Kidney epithelial cell (primary cell): Measurements from ENCODE around the gene PHLDB1. TPM values are rescaled to one million over a fixed set of nuclear protein-coding genes. Genes with fewer than 3 reads are reported as not detected.

Experiments
- DNase-seq: peaks from one replicate; pipeline ENCODE4 v3.0.0-alpha.2; 2010; ENCODE audit warnings: low read depth
- H3K27me3 ChIP-seq: 2 replicates; pipeline ENCODE4 v1.6.0; 2011; ENCODE audit warnings: low read length; ENCODE audit not compliant: control insufficient read depth, insufficient read depth
- H3K36me3 ChIP-seq: 2 replicates; pipeline ENCODE4 v1.5.1; 2011; ENCODE audit warnings: low read length; ENCODE audit not compliant: control insufficient read depth, insufficient read depth
- H3K4me3 ChIP-seq: 2 replicates; pipeline ENCODE4 v1.5.1; 2011; ENCODE audit warnings: low read depth, mild to moderate bottlenecking, control low read depth, low read length
- total RNA-seq: library from RNA; depleted of rRNA; stranded (reverse); fragments of >200 nt; gene quantifications from 2 replicates; pipeline ENCODE4 v1.2.3, GENCODE V29; 2015
- TF ChIP-seq, protein P1 (sequence below): IDR thresholded peaks from 2 replicates; pipeline ENCODE4 v1.5.1; 2011; ENCODE audit warnings: mild to moderate bottlenecking, moderate library complexity, low read length, control low read depth, inconsistent platforms; ENCODE audit not compliant: insufficient read depth, poor library complexity, severe bottlenecking

PHLDB1 gene
- total RNA-seq, 1 donor from 2014 or later = 107 TPM

DNA sequence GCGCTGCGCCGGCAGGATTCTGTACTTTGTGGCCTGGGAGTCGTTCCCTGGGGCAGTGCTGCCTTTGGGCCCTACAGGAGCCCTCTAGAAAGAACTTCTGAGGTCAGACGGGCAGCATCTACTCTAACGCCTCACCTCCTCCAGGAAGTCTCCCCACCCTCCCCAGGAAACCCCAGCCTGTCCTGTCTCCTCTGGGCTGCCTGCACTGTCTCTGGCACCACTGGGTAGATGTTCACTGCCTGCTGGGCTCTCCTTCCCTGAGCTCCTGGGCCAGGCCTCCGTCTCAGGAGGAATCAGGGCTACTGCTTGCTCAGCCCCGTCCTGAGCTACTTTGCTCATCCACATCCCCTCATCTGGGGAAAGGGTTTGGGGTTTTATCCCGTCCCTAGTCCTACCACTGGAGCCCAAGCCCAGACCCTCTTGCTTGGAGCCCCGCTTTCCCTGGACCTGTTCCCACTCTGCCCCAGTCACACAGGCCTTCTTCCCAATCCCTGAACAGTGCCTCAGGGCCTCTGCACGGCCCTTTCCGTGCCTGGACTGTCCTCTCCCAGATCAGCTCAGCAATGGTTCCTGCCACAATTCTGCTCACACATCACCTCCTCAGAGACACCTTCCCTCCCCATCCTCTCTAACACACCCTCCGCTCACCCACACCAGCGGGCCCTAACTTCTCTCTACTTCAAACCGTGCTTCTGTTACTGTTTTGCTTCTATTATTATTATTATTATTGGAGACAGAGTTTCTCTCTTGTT, 83.3 kb downstream of the PHLDB1 start:
- DNase-seq = no peak
- Histone ChIP-seq H3K4me3 (no peak overlapping the region), H3K27me3 (no peaks in the 10 kb centered on the region), H3K36me3 (no peaks in the 10 kb centered on the region)
- TF ChIP-seq, protein P1, sequence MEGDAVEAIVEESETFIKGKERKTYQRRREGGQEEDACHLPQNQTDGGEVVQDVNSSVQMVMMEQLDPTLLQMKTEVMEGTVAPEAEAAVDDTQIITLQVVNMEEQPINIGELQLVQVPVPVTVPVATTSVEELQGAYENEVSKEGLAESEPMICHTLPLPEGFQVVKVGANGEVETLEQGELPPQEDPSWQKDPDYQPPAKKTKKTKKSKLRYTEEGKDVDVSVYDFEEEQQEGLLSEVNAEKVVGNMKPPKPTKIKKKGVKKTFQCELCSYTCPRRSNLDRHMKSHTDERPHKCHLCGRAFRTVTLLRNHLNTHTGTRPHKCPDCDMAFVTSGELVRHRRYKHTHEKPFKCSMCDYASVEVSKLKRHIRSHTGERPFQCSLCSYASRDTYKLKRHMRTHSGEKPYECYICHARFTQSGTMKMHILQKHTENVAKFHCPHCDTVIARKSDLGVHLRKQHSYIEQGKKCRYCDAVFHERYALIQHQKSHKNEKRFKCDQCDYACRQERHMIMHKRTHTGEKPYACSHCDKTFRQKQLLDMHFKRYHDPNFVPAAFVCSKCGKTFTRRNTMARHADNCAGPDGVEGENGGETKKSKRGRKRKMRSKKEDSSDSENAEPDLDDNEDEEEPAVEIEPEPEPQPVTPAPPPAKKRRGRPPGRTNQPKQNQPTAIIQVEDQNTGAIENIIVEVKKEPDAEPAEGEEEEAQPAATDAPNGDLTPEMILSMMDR = no peak

DNA sequence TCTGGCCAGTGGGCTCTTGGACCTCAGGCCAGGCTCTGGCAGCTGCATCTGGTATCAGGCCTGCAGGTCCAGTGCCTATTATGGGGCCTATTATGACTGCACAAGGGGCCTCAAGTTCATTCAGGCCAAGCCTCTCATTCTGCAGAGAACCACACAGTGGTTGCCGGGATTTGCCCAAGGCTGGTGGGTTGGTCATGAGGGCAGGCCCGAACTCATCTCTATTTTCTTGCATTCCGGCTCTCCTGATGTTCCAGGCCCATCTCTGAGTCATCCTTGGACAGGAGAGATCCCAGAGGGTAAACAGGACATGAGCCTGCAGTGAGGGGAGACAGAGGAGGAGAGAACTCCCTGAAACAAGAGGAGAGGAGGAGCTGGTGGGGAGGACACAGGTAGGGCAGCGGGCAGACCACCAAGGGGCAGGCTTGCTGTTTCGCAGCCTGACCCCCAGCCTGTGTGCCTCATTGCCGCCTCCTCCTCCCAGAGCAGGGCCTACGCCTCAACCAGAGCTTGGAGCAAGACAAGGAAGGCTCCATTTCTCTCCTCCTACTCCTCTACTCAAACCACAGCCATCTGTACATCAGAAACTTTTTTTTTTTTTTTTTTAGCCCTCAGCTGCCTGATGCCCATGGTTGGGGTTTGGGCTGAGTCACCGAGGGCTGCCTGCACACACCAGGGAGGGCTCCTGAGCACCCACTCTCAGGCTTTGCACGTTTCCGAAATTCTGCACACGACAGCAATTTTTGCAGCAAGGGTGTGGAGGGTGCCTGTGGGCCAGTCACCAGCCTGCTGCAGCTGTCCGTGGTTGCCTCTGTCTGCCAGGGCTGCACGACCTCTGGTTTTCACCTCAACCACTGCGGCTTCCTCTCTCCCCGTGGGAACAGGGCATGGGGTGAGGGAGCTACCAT, 84.8 kb downstream of the PHLDB1 start:
- DNase-seq = no peak
- TF ChIP-seq, protein P1 = no peak
- Histone ChIP-seq H3K27me3 (no peaks in the 10 kb centered on the region), H3K36me3 (no peaks in the 10 kb centered on the region), H3K4me3 (no peak overlapping the region)

DNA sequence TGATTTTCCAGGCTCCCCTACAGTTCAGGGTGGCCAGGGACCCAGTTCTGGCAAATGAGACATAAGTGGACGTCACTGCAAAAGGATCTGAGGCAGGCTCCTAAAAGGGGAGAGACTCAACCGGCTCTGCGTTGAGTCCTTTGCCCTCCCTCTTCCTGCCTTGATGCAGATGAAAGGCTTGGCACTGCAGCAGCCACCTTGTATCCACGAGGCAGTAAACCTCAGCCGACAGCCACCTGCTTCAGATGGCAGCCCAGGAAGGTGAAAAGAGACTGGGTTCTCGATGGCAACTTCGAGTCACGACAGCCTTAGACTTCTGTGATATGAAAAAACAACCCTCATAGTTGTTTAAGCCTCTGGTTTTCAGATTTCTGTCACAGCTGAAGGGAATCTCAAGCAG, 86.8 kb downstream of the PHLDB1 start:
- H3K36me3 ChIP-seq = no peaks in the 10 kb centered on the region
- no peak for DNase-seq
- TF ChIP-seq, protein P1 = no peak
- H3K4me3 ChIP-seq = no peak overlapping the region
- H3K27me3 ChIP-seq = no peaks in the 10 kb centered on the region

DNA sequence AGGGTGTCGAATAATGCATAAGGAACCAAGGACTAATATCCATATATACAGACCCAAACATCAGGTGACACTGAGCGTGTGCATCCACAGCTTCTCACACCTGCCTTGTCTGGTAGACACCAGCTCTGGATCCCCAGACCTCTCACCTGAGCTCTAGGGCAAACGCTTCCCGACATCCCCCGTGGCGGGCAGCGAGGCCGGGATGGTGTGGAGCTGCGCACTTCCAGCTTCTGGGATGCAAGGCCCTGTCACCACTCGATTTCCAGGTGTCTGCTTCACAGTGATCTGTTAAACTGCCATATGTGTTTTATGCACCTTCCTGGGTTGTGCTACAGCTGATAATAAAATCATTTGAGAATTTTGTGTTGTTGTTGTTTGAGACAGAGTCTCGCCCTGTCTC, 87.4 kb downstream of the PHLDB1 start:
- H3K27me3 ChIP-seq = no peaks in the 10 kb centered on the region
- no peak overlapping the region for H3K4me3 ChIP-seq
- no peak for DNase-seq
- no peaks in the 10 kb centered on the region for H3K36me3 ChIP-seq
- TF ChIP-seq, protein P1 = no peak

DNA sequence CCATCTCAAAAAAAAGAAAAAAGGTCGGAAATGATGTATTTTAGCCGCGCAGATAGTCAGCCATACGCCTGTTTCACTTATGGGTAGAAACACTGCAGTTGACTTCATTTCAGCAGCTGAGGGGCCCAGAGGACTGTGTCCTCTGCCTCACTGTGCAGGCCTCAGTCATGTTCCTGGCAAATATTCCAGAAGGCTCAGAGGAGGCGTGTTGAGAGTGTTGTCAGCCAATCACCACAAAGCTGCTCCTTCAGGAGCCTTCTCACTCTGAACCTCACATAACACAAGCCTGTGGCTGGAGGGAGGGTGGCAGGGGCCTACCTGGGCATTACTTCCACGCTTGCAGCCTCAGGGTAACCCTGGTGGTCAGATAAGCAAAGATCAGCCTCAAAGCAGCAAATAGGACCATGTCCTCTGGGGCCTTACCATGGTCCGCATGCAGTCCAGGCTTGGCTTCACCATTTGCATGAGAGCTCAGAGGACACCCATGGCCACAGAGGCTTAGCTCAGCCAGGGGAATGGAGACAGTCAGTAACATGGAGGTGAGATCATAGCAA, 89.3 kb downstream of the PHLDB1 start:
- DNase-seq = no peak
- Histone ChIP-seq H3K36me3 (no peaks in the 10 kb centered on the region), H3K27me3 (no peaks in the 10 kb centered on the region), H3K4me3 (no peak overlapping the region)
- TF ChIP-seq, protein P1 = no peak
